Activated CD4-positive, CD25-positive, alpha-beta regulatory T cell (primary cell): ENCODE results near the gene ACACB.

Source experiments
- DNase-seq, 4 experiments: peaks; one replicate each; lab custom pipeline; 2025; lab: John Stamatoyannopoulos, UW

Gene ACACB

DNA sequence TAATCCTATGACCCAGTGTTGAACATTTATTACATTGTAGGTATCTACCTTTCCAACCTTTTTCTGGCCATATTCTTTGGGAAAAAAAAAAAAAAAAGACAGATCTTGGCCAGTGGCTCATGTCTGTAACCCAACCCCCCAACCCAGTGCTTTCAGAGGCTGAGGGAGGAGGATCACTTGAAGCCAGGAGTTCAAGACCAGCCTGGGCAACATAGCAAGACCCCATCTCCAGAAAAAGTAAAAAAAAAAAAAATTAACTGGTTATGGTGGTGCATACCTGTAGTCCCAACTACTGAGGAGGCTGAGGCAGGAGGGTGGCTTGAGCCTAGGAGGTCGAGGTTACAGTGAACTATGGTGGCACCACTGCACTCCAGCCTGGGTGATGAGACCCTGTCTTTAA lies 58.1 kb downstream of the ACACB start:
- DNase-seq, result no peak

DNA sequence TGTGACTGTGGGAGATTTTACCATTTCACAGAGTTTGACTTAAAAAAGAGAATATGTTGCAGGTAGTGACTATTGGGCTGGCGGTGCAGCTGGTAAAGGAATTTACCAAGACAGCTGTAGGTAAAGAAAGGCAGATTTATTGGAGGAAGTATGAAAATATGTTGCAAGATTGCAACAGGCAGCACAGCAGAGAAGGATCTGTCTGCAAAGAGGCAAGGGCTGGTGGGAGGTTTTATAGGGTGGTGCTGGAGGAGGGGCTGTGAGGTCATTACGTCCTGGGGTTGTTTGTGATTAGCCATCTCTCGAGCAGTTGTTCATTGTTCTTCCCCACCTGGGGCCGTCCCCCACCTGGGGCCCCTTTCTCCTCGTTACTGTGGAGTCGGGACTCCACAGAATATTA lies 62.1 kb downstream of the ACACB start:
- no peak for DNase-seq

DNA sequence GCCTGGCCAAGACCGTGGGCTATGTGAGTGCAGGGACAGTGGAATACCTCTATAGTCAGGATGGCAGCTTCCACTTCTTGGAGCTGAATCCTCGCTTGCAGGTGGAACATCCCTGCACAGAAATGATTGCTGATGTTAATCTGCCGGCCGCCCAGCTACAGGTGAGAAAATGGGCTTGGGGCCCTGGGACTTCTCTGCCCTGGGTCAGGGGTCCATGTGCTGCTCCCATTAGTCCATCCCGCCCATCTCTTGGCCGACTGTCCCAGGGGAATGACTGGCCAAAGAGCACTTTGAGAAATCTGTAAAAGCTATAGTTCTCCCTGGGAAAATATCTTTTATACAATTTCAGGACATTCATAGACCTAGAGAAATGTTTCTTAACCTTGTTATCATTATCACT lies 63.5 kb downstream of the ACACB start:
- no peak for DNase-seq

DNA sequence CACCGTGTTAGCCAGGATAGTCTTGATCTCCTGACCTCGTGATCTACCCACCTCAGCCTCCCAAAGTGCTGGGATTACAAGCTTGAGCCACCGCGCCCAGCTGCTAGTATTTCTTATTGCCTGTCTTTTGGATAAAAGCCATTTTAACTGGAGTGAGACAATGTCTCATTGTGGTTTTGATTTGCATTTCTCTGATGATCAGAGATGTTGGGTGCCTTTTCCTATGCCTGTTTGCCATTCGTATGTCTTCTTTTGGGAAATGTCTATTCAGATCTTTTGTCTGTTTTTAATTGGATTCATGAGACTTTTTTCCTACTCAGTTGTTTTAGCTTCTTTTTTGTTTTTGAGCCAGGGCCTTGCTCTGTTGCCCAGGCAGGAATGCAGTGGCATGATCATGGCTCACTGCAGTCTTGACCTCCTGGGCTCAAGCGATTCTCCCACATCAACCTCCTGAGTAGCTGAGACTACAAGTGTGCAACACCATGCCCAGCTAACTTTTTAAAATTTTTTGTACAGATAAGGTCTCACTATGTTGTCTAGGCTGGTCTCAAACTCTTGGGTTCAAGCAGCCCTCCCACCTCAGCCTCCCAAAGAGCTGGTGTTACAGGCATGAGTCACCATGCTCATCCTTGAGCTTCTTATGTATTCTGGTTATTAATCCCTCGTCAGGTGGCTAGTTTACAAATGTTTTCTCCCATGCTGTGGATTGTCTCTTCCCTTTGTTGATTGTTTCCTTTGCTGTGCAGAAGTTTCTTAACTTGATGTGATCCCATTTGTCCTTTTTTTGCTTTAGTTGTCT lies 65.9 kb downstream of the ACACB start:
- DNase-seq, result no peak

DNA sequence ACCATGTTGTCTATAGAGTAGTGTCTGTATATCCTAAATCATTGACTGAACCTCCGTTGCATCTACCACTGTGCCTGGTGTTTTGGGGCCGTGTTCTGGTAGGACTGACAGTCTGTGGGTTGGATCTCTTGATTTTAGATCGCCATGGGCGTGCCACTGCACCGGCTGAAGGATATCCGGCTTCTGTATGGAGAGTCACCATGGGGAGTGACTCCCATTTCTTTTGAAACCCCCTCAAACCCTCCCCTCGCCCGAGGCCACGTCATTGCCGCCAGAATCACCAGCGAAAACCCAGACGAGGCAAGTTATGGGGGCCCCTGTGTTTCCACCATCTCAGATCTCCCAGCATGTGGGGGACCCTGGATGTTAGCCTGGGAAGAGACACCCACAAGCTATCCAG lies 69.1 kb downstream of the ACACB start:
- no peak for DNase-seq

DNA sequence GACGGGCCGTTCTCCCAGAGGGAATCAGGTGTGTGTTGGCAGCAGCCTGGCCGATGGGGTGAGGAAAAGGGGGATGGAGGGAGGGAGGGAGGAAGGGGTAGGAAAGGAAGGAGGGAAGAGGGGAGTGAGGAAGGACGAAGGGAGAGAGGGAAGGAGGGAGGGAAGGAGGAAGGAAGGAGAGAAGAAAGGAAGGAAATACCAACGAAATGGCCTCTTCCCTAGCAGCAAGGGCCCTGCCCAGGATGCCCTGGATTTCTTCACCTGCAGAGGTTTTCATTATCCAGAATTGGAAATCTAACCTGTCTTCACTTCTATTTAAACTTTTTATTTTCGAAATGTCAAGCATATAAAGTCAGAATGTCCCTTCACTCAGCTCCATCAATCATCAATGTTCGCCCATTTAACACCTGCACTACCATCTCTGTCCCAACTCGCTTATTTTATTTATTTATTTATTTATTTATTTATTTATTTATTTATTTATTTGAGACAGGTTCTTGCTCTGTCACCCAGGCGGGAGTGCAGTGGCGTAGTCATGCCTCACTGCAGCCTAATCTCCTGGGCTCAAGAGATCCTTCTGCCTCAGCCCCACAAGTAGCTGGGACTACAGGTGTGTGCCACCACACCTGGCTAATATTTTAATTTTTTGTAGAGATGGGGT lies 70.7 kb downstream of the ACACB start:
- DNase-seq, result no peak

DNA sequence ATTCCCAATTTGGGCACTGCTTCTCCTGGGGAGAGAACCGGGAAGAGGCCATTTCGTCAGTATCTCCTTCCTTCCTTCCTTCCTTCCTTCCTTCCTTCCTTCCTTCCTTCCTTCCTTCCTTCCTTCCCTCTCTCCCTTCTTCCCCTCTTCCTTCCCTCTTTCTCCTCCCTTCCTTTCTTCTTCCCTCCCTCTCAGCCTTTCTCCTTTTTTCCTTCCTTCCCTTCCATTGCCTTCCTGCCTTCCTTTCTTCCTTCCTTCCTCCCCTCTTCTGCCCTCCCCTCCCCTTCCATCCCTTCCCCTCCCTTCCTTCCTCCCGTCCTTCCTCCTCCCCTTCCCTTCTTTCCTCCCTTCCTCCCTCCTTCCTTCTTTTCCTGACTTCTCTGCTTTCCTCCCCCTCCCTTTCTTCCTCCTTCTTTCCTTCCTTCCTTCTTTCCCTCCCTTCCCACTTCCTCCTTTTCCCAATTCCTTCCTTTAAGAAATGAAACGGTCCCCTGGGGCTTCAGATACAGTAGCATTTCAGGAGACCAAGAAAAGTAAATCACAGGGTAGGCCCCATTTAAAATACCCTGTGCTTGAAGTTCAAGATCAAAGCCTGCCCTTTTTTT lies 71.8 kb downstream of the ACACB start:
- no peak for DNase-seq

DNA sequence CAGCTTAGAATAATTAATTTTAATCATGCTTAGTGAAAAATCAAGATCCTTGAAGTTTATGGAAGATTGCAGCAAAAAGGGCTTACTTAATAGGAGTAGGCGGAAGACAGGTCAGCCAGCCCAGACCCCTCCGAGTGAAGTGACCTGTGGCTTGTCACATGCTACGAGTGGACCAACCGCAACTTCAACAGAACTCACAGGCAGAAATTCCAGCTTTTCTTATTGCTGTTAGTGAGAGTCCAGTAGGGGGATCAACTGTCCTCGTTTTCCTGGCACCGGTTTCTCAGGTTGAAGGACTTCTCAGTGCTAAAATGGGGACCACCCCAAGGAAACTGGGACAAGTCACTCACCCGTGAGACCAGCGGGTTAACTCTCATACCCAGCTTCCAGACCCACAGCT lies 72.9 kb downstream of the ACACB start:
- DNase-seq, result no peak

DNA sequence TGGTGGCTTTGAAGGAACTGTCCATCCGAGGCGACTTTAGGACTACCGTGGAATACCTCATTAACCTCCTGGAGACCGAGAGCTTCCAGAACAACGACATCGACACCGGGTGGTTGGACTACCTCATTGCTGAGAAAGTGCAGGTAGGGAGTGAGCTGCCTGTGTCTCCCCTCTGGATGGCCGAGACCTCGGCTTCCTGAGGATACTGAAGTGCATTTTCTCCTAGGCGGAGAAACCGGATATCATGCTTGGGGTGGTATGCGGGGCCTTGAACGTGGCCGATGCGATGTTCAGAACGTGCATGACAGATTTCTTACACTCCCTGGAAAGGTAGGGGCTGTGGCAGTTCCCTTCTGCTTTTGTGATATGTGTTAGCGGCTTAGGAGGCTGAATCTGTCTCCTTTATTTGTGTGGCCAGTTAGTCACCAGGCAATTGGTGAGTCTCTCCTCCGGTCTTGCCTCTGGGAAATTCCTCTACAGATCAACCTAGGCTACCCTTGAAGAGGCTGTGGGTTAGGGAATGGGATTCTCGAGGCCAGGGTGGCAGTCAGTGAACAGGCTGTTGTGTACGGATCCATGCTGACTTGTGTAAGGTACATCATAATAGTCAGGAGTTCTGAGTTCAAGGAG lies 75.3 kb downstream of the ACACB start:
- no peak for DNase-seq

DNA sequence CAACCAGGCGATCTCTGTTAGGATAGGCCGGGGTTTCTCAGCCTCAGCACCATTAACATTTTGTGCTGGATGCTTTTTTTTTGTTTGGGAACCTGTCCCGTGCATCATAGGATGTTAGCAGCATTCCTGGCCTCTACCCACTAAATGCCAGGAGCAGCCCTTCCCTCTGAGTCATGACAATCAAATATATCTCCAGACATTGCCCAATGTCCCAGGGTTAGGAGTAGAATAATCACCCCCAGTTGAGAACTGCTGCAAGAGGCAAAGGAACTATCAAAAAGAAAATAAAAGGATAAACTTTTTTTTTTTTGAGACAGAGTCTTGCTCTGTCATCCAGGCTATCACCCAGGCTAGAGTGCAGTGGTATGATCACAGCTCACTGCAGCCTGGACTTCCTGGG lies 76.0 kb downstream of the ACACB start:
- no peak for DNase-seq

DNA sequence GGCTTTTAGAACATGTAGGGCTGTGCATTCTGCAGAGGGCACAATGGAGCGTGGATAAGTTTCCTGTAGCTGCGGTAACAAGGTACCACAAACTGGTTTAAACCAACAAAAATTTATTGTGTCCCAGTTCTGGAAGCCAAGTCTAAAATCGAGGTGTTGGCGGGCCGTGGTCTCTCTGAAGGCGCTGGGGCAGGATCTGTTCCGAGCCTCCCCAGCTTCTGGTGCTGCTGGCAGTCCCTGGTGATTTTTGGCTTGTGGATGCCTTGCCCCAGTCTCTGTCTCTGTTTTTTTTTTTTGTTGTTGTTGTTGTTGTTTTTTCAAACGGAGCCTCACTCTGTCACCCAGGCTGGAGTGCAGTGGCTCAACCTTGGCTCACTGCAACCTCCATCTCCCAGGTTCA lies 77.5 kb downstream of the ACACB start:
- no peak for DNase-seq

DNA sequence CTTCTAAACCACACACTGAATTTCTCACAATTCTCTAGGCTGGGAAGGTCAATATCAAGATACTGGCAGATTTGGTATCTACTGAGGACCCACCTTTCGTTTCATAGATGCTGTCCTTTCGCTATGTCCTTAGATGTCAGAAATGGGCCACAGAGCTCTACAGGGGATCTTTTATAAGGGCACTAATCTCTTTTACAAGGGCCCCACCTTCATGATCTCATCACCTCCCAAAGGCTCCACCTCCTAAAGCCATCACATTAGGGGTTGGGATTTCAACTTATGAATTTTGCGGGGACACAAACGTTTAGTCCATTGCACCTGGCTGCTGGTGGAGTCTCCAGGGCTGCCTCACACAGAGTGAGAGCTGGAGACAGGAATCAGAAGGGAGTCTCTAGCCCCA lies 79.9 kb downstream of the ACACB start:
- no peak for DNase-seq

DNA sequence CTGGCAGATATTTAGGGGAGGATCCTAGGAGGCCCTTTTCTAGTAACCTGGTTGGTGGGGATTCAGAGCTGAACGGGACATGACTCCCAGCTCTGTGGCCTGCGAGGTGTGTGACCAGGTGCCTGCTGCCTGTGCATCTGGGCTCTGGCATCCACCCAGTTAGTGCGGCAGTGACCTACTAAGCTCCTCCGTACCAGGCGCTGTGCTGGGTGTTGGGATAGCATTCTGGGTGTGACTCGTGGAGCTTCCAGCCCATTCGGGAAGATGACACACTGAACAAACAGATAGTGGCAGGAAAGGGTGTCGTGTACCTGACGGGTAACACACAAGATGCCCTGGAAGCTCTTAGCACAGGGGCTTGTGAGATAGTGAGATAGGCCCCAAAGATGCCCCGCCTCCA lies 80.9 kb downstream of the ACACB start:
- no peak for DNase-seq

DNA sequence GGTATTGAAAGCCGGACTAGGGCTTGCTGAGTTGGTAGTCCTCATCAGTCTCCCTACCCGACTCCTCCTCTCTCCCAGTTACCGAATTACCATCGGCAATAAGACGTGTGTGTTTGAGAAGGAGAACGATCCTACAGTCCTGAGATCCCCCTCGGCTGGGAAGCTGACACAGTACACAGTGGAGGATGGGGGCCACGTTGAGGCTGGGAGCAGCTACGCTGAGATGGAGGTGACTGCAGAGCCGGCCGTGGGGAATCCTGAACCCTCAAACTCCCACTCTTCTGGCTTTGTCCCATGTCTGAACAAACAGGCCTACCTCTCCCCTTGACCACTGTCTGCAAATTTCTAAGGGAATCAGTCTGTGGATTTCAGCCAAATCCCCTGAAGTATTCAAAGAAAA lies 82.9 kb downstream of the ACACB start:
- DNase-seq, result no peak

DNA sequence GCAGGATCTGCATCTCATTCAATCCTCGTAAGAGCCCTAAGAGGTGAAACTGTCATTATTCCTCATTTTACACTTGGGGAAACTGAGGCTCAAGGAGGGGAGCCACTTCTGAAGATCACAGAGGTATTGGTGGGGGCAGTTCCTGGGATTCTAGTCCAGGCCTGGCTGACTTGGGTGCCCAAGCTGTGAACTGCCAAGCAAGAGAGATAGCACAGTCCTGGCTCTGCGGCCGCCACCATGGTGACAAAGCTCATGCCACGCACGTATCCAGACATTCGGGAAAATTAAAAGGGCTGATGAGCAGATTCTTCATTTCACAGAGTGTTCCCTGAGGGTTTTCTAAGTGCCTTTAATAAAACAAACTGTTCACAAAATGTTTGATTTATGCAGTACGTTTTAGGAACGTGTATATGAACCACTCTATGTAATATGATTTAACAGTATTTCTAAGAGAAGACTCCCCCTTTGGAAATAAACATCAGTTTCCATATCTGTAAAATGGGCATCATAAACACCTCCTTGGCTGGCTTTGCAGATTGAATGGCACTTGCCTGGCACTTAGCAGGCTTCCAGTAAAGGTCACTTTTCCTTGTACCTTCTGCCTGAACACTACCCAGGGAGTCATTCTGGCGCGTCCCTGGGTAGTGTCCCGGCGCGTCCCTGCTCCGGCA lies 84.6 kb downstream of the ACACB start:
- no peak for DNase-seq

DNA sequence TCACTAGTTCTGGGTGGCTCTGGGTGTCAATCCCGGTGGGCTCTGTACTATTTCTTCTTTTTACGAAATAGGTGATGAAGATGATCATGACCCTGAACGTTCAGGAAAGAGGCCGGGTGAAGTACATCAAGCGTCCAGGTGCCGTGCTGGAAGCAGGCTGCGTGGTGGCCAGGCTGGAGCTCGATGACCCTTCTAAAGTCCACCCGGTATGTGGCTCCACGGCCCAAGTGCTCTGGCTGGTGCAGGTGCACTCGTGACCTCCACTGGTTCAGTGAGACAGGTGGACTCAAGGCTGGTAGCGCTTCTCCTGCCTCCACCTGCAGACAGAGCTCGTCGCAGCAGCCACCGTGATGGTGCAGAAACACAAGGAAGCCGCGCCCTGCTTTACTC lies 85.1 kb downstream of the ACACB start:
- DNase-seq, result no peak

DNA sequence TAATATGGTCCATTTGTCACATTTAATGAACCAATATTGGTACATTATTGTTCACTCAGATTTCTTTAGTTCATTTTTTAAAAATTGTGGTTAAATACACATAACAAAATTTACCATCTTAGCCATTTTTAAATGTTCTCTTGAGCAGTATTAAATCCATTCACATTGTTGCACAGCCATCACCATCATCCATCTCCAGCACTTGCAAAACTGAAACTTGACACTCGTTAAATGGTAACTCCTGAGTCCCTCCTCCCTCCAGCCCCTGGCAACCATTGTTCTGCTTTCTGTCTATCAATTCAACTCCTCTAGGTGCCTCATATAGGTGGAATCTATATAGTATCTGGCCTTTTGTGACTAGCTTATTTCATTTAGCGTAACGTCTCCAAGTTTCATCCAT lies 86.4 kb downstream of the ACACB start:
- no peak for DNase-seq

DNA sequence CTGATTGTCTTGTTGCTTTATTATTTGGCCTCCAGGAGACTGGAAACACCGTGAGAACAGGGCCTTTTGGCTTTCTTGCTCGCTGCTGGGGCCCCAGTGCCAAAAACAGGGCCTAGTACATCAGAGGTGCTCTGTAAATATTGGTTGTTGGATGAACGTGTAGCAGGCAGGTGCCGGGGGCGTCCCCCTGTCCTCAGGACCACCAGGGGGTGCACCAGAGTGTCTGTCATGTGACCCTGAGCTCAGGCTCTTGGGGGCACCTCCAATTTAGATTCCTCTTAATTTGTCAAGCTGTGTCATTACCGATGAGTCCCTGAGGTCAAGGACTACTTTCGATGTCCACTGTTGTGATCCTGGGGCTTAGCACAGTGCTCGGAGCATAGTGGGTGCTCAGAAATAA lies 87.1 kb downstream of the ACACB start:
- no peak for DNase-seq

DNA sequence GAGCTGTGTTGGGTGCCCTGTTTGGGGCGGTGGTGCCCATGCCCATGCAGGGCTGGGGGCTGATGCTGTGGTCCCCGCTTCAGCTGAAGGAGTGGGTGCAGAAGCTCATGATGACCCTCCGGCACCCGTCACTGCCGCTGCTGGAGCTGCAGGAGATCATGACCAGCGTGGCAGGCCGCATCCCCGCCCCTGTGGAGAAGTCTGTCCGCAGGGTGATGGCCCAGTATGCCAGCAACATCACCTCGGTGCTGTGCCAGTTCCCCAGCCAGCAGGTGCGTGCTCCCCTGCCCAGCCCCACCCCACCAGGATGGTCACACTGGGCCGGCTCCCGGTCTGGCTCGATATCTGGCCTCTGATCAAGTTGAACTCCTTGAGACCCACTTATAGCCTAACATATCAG lies 92.7 kb downstream of the ACACB start:
- DNase-seq, result no peak

DNA sequence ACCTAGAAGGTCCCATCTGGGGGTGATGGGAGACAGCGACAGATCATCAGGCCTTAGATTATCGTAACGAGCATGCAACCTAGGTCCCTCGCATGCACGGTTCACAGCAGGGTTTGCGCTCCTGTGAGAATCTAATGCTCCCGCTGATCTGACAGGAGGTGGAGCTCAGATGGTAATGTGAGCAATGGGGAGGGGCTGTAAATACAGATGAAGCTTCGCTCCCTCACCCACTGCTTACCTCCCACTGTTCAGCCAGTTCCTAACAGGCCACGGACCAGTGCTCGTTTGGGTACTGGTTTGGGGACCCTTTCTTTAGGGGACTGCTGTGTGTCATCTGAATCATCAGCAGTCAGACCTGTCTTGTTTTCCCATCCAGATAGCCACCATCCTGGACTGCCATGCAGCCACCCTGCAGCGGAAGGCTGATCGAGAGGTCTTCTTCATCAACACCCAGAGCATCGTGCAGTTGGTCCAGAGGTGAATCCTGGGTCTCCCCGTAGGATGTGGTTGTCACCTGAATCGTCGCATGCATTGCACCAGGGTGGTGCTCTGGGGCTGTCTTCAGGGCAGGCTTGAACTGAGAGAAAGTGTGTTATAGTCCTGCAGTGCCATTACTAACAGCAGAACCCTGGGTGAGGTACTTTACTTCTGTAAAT lies 96.2 kb downstream of the ACACB start:
- no peak for DNase-seq

DNA sequence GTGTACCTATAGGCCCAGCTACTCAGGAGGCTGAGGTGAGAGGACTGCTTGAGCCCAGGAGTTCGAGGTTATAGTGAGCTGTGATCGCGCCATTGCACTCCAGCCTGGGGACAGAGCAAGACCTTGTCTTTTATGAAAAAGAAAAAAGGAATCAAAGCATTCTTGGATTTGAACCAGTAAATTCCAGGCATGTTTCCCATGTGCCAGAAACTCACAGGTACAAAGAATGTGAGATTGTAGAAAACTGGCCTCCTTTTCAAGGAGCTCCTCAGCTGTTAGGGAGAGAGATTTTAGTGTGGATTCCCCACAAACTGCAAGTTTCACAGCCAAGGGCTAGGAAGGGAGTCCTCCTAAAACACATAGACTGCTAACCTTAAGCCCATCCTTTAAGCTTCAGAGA lies 97.7 kb downstream of the ACACB start:
- DNase-seq, result no peak

DNA sequence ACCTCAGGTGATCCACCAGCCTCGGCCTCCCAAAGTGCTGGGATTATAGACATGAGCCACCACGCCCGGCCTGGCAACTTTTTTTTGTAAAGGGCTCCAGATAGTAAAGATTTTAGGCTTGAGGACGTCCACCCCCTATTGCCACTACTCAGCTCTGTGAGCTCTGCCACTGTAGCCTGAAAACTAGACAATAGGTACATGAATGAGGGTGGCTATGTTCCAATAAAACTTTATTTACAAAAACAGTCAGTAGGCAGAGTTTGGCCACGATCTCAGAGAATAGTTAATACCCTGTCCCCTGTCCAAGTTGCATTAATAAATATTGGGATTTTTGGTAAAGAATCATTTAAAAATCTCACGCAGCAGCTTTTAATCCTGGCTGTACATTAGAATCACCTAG lies 102.6 kb downstream of the ACACB start:
- DNase-seq, result no peak
